ENCODE data around the gene GAL.

Gene GAL

DNA sequence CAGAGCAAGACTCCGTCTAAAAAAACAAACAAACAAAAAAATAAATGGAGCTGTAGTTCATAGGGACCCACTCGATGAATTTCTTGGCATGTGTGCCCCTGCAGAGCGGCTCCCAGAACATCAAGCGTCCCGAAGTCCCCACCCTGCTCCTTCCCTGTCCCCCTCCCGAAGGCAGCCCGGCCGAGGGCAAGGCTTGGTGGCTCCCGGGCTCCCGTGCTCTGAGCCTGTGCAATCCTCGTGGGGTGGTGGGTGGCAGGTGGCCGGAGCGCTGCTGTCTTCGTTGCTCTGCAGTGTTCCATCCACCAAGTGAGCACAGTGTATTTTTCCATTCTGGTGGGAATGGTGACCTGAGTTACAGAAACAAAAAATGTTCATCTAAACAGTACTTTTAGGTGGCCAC lies 33.5 kb upstream of the GAL start:
- FAIRE-seq = no peak
- TF ChIP-seq, protein P1, sequence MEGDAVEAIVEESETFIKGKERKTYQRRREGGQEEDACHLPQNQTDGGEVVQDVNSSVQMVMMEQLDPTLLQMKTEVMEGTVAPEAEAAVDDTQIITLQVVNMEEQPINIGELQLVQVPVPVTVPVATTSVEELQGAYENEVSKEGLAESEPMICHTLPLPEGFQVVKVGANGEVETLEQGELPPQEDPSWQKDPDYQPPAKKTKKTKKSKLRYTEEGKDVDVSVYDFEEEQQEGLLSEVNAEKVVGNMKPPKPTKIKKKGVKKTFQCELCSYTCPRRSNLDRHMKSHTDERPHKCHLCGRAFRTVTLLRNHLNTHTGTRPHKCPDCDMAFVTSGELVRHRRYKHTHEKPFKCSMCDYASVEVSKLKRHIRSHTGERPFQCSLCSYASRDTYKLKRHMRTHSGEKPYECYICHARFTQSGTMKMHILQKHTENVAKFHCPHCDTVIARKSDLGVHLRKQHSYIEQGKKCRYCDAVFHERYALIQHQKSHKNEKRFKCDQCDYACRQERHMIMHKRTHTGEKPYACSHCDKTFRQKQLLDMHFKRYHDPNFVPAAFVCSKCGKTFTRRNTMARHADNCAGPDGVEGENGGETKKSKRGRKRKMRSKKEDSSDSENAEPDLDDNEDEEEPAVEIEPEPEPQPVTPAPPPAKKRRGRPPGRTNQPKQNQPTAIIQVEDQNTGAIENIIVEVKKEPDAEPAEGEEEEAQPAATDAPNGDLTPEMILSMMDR (IDR thresholded peaks at IDR 0.05; ENCODE audit: insufficient read depth, missing control alignments) = no peak
- no peak for DNase-seq (ENCODE audit: insufficient read length, low spot score)

DNA sequence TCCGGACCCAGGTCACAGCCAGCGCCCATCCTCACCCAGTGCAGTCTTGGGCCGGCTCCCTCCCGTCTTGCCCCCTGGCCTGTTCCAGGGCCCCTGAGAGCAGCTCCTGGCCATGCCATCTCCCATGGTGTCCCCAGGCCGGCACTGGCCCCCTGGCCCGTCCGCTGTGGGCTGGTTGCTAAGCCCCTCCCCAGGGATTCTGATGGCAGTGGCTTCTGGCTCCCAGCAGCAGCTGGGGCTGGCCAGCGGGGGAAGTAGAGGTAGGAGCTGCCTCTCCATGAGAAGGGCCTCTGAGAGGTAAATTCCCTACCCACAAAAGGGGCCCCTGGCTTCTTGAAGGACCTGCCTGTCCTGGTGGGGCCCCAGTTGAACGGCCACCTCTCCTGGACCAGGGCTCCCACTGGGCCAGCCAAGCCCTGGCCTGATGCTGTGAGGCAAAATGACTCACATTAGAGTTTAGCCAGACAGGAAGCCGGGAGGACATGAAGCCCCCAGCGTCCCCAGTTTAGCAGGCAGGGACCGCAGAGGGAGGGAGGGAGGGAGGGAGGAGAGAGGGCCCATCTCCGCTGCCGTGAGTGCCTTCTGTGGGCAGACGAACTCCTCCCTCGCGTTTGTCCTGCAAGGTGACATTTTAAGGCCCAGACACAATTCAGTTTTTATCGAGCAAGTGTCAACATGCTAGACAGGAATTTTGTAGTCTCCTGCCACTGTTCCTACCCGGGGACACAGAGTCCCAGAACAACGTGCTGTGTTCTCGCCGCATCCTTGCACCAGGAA lies 32.9 kb upstream of the GAL start:
- TF ChIP-seq, protein P1 (IDR thresholded peaks at IDR 0.05; ENCODE audit: insufficient read depth, missing control alignments) = no peak
- DNase-seq (ENCODE audit: insufficient read length, low spot score) = no peak
- no peak for FAIRE-seq

DNA sequence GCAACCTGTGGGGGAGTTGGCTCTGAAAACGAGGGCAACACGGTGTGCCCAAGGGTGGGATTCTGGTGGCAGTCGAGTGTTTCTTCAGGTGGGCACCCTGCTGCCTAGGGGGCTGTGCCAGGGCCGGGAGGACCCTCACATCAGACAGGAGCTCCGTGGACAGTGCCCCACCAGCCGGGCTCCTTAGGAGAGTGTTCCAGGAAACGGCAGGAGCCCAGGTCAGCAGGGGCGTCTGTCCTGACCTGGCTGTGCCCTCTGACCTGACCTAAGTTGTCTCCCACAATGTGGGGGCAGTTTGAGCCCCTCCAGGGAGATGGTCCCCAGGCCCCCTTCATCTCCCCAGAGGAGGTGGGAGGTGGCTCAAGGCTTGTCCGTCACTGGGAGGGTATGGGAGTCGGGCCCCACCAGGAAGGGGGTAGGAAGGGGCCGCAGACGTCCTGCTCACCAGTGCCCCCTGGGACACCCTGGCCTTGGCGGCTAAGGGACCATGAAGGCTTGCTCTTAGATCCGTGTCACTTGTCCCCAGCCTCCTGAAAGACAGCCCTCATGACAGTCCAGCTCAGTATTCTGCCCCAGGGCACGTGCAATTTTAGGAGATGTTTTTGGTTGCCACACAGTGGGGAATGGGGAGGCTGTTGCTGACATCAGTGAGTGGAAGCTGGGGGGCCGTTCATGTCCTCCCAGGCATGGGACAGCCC lies 32.2 kb upstream of the GAL start:
- no peak for DNase-seq (ENCODE audit: insufficient read length, low spot score)
- TF ChIP-seq, protein P1 (IDR thresholded peaks at IDR 0.05; ENCODE audit: insufficient read depth, missing control alignments) = no peak
- no peak for FAIRE-seq

DNA sequence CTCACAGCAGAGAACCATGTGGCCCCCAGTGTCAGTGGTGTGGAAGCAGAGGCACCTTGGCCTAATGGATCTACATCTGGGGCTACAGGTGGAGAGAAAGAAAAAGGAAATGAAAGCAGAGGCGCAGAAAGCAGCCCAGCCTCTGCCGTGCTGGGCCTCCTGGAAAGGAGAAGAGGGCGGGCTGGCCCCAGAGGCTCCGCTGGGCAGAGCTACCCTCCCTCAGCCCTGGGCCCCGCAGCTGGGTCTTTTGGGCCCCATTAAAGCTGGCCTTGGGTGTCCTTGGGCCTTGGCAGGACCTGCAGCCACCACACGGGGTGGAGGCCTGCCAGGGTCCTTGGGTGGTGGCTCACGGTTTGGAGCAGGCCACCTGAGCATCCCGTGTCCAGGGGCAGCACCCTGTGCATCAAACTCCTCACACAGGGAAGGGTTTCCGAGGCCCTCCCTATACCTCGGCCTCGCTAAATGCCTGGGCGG lies 31.6 kb upstream of the GAL start:
- FAIRE-seq = no peak
- TF ChIP-seq, protein P1 (IDR thresholded peaks at IDR 0.05; ENCODE audit: insufficient read depth, missing control alignments) = no peak
- DNase-seq (ENCODE audit: insufficient read length, low spot score) = no peak

DNA sequence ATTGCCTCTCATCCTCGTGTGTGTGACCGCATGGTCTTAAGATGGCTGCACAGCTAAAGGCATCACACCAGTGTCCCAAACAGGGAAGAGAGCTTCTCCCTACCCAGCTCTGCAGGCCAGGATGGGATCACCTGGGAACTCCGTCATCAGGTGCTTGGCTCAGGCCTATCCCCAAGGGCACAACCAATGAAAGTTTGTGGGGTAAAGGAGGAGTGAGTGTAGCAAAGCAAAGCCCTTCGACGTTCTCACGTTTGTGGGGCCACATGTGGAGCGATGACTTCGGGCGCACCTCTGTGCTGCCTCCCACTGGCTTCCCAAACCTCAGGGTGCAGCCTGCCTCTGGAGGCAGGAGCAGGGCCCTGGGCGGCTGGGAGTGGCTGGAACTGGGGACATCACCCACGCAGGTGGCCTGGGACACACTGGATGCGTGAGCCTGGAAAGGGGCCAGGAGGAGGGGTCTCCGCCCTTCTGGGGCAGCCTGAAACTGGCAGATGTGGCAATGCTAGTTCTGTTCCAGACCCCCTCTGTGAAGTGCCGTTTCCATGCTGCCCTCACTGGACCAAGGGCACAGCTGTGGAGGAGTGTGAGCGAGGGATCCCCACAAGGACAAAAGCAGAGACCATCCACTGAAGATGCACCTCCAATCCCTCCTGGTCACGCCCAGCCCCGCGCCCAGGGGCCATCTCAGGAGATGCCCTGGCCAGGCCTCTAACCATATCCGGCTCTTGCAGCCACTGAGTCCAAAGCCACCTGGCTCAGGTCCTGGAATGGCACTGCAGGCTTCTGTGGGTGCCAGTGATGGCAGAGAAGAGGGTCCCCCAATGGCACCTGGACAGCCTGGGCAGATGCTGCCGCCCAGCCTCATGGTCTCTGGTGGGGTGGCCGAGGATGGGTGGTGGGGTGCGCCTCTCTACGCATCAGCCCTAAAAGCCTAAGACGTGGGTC lies 30.6 kb upstream of the GAL start:
- no peak for DNase-seq (ENCODE audit: insufficient read length, low spot score)
- TF ChIP-seq, protein P1 (IDR thresholded peaks at IDR 0.05; ENCODE audit: insufficient read depth, missing control alignments) = no peak
- no peak for FAIRE-seq

DNA sequence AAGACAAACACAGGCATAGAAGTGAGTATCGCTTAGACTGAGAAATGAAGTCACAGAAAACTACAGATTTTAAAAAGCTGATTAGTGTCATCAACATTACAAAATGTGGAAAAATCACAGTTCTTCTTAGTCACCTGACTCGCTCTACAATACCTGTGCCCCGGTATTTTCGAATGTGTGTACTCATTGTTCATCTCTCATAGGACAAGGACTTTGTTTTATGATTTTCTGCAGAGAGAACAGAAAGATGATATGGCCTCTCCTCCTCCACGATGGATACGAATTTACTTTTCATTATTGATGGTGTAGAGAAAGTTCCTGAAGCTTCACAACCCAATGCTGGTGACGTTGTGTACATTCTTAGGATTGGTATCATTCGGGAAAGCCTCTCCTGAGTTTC lies 29.4 kb upstream of the GAL start:
- TF ChIP-seq, protein P1 (IDR thresholded peaks at IDR 0.05; ENCODE audit: insufficient read depth, missing control alignments) = no peak
- DNase-seq (ENCODE audit: insufficient read length, low spot score) (no peak), FAIRE-seq (no peak)

Measured in D721Med (cell line).